ENCODE measurements around the gene BSND. TPM values are rescaled to one million over a fixed set of nuclear protein-coding genes. Genes with fewer than 3 reads are reported as not detected.

BSND gene
- polyA plus RNA-seq, 1 donor from 2014 or later = not detected

DNA sequence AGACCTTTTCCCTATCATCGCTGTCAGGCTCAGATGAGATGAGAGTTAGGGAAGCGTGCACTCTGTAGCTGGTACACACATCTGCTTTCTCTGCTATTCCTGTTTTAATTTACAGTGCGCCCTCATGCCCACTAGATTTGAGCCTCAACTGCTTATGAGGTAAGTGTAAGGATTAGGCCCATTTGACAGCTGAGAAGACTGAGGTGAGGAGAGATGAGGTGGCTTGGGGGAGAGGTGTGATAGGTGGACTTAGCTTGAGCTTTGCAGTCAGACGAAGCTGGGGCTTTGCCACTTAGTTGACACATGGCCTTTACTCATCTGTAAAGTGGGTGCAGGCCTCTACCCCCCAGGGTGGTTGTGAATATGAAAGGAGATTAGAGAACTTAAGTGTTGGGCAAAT, 9.8 kb upstream of the BSND start:
- H3K4me3 ChIP-seq (ENCODE audit: low read length) = no peak overlapping the region
- no peaks in the 10 kb centered on the region for H3K9me3 ChIP-seq (ENCODE audit: low read length)
- H3K36me3 ChIP-seq (ENCODE audit: insufficient read depth, low read length) = no peaks in the 10 kb centered on the region
- H3K9ac ChIP-seq (ENCODE audit: low read length) = no peak overlapping the region
- no peaks in the 10 kb centered on the region for H3K79me2 ChIP-seq (replicated peaks; ENCODE audit: insufficient read depth, low read length)
- H3K9me2 ChIP-seq (ENCODE audit: insufficient read depth, low read length) = no peaks in the 10 kb centered on the region
- no peak overlapping the region for H3K27ac ChIP-seq (ENCODE audit: low read length)
- H3K27me3 ChIP-seq (ENCODE audit: insufficient read depth, low read depth, low read length) = no peaks in the 10 kb centered on the region
- no peaks in the 10 kb centered on the region for H4K20me1 ChIP-seq (ENCODE audit: insufficient read depth)
- H2AFZ ChIP-seq (ENCODE audit: low read depth, low read length) = no peak overlapping the region
- no peak overlapping the region for H3K4me2 ChIP-seq (ENCODE audit: low read length)
- no peak for TF ChIP-seq MXI1 (conservative IDR thresholded peaks at IDR 0.05; ENCODE audit: poor library complexity, severe bottlenecking)
- no peak for TF ChIP-seq TAF1 (IDR thresholded peaks at IDR 0.05; ENCODE audit: low read depth)
- no peak for TF ChIP-seq EZH2 (IDR thresholded peaks at IDR 0.05; ENCODE audit: borderline replicate concordance, insufficient read depth, low read length, poor library complexity, severe bottlenecking)
- TF ChIP-seq POLR2AphosphoS5 (IDR thresholded peaks at IDR 0.05) = no peak
- TF ChIP-seq, protein P1, sequence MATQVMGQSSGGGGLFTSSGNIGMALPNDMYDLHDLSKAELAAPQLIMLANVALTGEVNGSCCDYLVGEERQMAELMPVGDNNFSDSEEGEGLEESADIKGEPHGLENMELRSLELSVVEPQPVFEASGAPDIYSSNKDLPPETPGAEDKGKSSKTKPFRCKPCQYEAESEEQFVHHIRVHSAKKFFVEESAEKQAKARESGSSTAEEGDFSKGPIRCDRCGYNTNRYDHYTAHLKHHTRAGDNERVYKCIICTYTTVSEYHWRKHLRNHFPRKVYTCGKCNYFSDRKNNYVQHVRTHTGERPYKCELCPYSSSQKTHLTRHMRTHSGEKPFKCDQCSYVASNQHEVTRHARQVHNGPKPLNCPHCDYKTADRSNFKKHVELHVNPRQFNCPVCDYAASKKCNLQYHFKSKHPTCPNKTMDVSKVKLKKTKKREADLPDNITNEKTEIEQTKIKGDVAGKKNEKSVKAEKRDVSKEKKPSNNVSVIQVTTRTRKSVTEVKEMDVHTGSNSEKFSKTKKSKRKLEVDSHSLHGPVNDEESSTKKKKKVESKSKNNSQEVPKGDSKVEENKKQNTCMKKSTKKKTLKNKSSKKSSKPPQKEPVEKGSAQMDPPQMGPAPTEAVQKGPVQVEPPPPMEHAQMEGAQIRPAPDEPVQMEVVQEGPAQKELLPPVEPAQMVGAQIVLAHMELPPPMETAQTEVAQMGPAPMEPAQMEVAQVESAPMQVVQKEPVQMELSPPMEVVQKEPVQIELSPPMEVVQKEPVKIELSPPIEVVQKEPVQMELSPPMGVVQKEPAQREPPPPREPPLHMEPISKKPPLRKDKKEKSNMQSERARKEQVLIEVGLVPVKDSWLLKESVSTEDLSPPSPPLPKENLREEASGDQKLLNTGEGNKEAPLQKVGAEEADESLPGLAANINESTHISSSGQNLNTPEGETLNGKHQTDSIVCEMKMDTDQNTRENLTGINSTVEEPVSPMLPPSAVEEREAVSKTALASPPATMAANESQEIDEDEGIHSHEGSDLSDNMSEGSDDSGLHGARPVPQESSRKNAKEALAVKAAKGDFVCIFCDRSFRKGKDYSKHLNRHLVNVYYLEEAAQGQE (IDR thresholded peaks at IDR 0.05; ENCODE audit: borderline replicate concordance) = no peak
- TF ChIP-seq SMC3 (conservative IDR thresholded peaks at IDR 0.05; ENCODE audit: poor library complexity) = no peak
- no peak for TF ChIP-seq RAD21 (conservative IDR thresholded peaks at IDR 0.05)
- TF ChIP-seq EP300 (conservative IDR thresholded peaks at IDR 0.05; ENCODE audit: poor library complexity, severe bottlenecking) = no peak
- TF ChIP-seq, protein P2, sequence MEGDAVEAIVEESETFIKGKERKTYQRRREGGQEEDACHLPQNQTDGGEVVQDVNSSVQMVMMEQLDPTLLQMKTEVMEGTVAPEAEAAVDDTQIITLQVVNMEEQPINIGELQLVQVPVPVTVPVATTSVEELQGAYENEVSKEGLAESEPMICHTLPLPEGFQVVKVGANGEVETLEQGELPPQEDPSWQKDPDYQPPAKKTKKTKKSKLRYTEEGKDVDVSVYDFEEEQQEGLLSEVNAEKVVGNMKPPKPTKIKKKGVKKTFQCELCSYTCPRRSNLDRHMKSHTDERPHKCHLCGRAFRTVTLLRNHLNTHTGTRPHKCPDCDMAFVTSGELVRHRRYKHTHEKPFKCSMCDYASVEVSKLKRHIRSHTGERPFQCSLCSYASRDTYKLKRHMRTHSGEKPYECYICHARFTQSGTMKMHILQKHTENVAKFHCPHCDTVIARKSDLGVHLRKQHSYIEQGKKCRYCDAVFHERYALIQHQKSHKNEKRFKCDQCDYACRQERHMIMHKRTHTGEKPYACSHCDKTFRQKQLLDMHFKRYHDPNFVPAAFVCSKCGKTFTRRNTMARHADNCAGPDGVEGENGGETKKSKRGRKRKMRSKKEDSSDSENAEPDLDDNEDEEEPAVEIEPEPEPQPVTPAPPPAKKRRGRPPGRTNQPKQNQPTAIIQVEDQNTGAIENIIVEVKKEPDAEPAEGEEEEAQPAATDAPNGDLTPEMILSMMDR (IDR thresholded peaks at IDR 0.05; ENCODE audit: poor library complexity, severe bottlenecking) = no peak
- H3F3A ChIP-seq (ENCODE audit: insufficient read depth, low read length, poor library complexity, severe bottlenecking) = no peaks in the 10 kb centered on the region

DNA sequence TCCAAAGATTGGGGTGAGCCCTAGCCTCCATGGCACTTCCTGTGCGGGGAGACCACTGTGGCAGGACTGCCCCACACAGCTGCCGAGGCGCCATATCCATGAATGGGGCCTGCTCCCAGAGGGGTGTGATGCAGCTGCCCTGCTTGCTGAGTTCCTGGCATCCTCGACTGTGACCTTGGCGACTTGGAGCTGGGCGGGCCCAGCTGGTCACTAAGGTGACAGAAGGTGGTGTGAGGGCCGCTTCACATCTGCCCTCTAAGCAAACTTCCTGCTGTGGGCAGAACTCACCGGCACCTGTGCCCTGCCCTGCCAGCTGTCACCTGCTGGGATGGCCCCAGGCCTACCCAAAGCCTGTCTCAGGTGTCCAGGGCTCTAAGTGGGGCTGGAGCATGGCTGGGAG, 9.3 kb upstream of the BSND start:
- H3K27ac ChIP-seq (ENCODE audit: low read length) = no peak overlapping the region
- H3K4me3 ChIP-seq (ENCODE audit: low read length) = no peak overlapping the region
- H3K9me3 ChIP-seq (ENCODE audit: low read length) = no peaks in the 10 kb centered on the region
- H4K20me1 ChIP-seq (ENCODE audit: insufficient read depth) = no peaks in the 10 kb centered on the region
- no peaks in the 10 kb centered on the region for H3K36me3 ChIP-seq (ENCODE audit: insufficient read depth, low read length)
- no peaks in the 10 kb centered on the region for H3F3A ChIP-seq (ENCODE audit: insufficient read depth, low read length, poor library complexity, severe bottlenecking)
- no peaks in the 10 kb centered on the region for H3K27me3 ChIP-seq (ENCODE audit: insufficient read depth, low read depth, low read length)
- no peaks in the 10 kb centered on the region for H3K9me2 ChIP-seq (ENCODE audit: insufficient read depth, low read length)
- H3K4me2 ChIP-seq (ENCODE audit: low read length) = no peak overlapping the region
- no peak overlapping the region for H3K9ac ChIP-seq (ENCODE audit: low read length)
- H3K79me2 ChIP-seq (replicated peaks; ENCODE audit: insufficient read depth, low read length) = no peaks in the 10 kb centered on the region
- H2AFZ ChIP-seq (ENCODE audit: low read depth, low read length) = no peak overlapping the region
- TF ChIP-seq MXI1 (conservative IDR thresholded peaks at IDR 0.05; ENCODE audit: poor library complexity, severe bottlenecking) (no peak), TAF1 (IDR thresholded peaks at IDR 0.05; ENCODE audit: low read depth) (no peak), EZH2 (IDR thresholded peaks at IDR 0.05; ENCODE audit: borderline replicate concordance, insufficient read depth, low read length, poor library complexity, severe bottlenecking) (no peak), EP300 (conservative IDR thresholded peaks at IDR 0.05; ENCODE audit: poor library complexity, severe bottlenecking) (no peak), POLR2AphosphoS5 (IDR thresholded peaks at IDR 0.05) (no peak), RAD21 (conservative IDR thresholded peaks at IDR 0.05) (no peak)
- TF ChIP-seq, protein P1 (IDR thresholded peaks at IDR 0.05; ENCODE audit: borderline replicate concordance) = no peak

All from neural cell (in vitro differentiated cells).